ENCODE results near the gene TRIM47.

The TRIM47 gene

GRCh38 chr17:75878174-75878998 lies at the start of gene TRIM47:
Gene TRIM47, minus strand, starts transcription at chr17:75878581. Its CDS starts 33 bp downstream, at chr17:75878548.
- peak; percentile 32 for TF ChIP-seq CTCF (IDR thresholded peaks at IDR 0.05)
- TF ChIP-seq ZFX (IDR thresholded peaks at IDR 0.05; ENCODE audit: borderline replicate concordance): no peak
- peak within 1 kb of the TSS; percentile 96 for H3K27ac ChIP-seq

GRCh38 chr17:75927286-75927922 lies 49.0 kb upstream of the TRIM47 start:
- no peak overlapping the region for H3K27ac ChIP-seq
- TF ChIP-seq ZFX (IDR thresholded peaks at IDR 0.05; ENCODE audit: borderline replicate concordance) (no peak), CTCF (IDR thresholded peaks at IDR 0.05) (peak; percentile 63)

GRCh38 chr17:75926456-75926855 lies 48.1 kb upstream of the TRIM47 start:
- no peak overlapping the region for H3K27ac ChIP-seq
- TF ChIP-seq CTCF (IDR thresholded peaks at IDR 0.05): no peak
- no peak for TF ChIP-seq ZFX (IDR thresholded peaks at IDR 0.05; ENCODE audit: borderline replicate concordance)

- TF ChIP-seq ZFX (IDR thresholded peaks at IDR 0.05; ENCODE audit: borderline replicate concordance) (no peak), CTCF (IDR thresholded peaks at IDR 0.05) (no peak)
- no peak overlapping the region for H3K27ac ChIP-seq
These were observed 47.5 kb upstream of the TRIM47 start for GRCh38 chr17:75925912-75926311.

GRCh38 chr17:75925103-75925502 lies 46.7 kb upstream of the TRIM47 start:
- no peak overlapping the region for H3K27ac ChIP-seq
- TF ChIP-seq ZFX (IDR thresholded peaks at IDR 0.05; ENCODE audit: borderline replicate concordance) (no peak), CTCF (IDR thresholded peaks at IDR 0.05) (no peak)

GRCh38 chr17:75922963-75923874 lies 44.8 kb upstream of the TRIM47 start:
- no peak overlapping the region for H3K27ac ChIP-seq
- TF ChIP-seq CTCF (IDR thresholded peaks at IDR 0.05) (no peak), ZFX (IDR thresholded peaks at IDR 0.05; ENCODE audit: borderline replicate concordance) (no peak)
